ENCODE data around the gene PDE6B. TPM values are rescaled to one million over a fixed set of nuclear protein-coding genes. Genes with fewer than 3 reads are reported as not detected.

Gene PDE6B
- total and polyA plus RNA-seq, 2 of the 13 experiments (the other 11 are each of a cell fraction or from before 2014, with no cell fraction given): 0.38 to 0.40 TPM

DNA sequence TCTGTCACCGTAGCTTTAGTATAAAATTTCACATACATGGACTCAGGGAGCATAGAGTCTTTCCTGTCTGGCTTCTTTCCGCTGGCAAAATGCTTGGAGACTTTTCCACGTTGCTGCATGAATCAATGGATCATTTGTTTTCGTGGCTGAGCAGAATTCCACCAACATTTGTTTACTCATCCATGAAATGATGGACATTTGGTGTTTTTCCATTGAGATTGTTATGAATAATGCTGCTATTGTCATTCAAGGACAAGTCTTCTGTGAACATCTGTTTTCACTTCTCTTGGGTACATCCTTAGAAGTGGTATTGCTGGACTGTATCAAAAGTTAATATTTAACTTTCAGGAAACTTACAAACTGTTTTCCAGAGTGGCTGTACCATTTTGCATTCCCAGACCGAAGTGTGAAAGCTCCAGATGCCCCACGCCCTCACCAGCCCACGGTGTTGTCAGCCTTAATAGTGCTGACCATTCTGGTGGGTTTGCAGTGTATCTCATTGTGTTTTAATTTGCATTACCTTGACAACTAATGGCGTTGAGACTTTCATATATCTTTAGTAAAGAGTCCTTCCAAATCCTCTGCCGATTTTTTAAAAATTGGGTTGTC lies 43.5 kb upstream of the PDE6B start (continued):
- no peak for TF ChIP-seq ZNF557 (CRISPR knock-in tag; IDR thresholded peaks at IDR 0.05)
- TF ChIP-seq HNF4A (CRISPR knock-in tag; IDR thresholded peaks at IDR 0.05): 0 out of 2 replicates have a peak, but pooled peaks have one; percentile 5
- TF ChIP-seq TARDBP (CRISPR knock-in tag; IDR thresholded peaks at IDR 0.05): 0 out of 2 replicates have a peak, but pooled peaks have one; percentile 12
- TF ChIP-seq SOX13 (IDR thresholded peaks at IDR 0.05): peak; percentile 71
- peak in 1 of 2 experiments; percentile 97; a peak in 2 of 4 replicates for TF ChIP-seq SOX13 (CRISPR knock-in tag; conservative IDR thresholded peaks at IDR 0.05 in 1 of 2, IDR thresholded peaks at IDR 0.05 in 1 of 2)
- TF ChIP-seq FOXA1 (IDR thresholded peaks at IDR 0.05): no peak
- TF ChIP-seq FOXA1 (CRISPR knock-in tag; IDR thresholded peaks at IDR 0.05): peak; percentile 36; the same call in 1 of the 2 replicates
- no peak for TF ChIP-seq PHF5A (CRISPR knock-in tag; IDR thresholded peaks at IDR 0.05; ENCODE audit: low read depth, unreplicated experiment)
- TF ChIP-seq ZNF614 (CRISPR knock-in tag; IDR thresholded peaks at IDR 0.05; ENCODE audit: borderline replicate concordance): peak; percentile 25; the same call in 1 of the 2 replicates
- TF ChIP-seq ZNF331 (CRISPR knock-in tag; IDR thresholded peaks at IDR 0.05): peak; percentile 47; the same call in 1 of the 2 replicates
- TF ChIP-seq SOX6 (IDR thresholded peaks at IDR 0.05): no peak
- TF ChIP-seq SOX6 (CRISPR knock-in tag; IDR thresholded peaks at IDR 0.05): peak; percentile 96
- TF ChIP-seq TCF7 (IDR thresholded peaks at IDR 0.05; ENCODE audit: low read depth): peak; percentile 37; the same call in 1 of the 2 replicates
- TF ChIP-seq RARA (CRISPR knock-in tag; IDR thresholded peaks at IDR 0.05): 0 out of 2 replicates have a peak, but pooled peaks have one; percentile 10
- TF ChIP-seq ZNF136 (CRISPR knock-in tag; IDR thresholded peaks at IDR 0.05; ENCODE audit: low read depth): no peak
- TF ChIP-seq GATAD2A (CRISPR knock-in tag; IDR thresholded peaks at IDR 0.05): peak; percentile 78
- TF ChIP-seq THAP11 (CRISPR knock-in tag; IDR thresholded peaks at IDR 0.05): peak; percentile 40
- peak; percentile 73 for TF ChIP-seq SAP130 (CRISPR knock-in tag; IDR thresholded peaks at IDR 0.05; ENCODE audit: low read depth)
- peak; percentile 48; the same call in 1 of the 2 replicates for TF ChIP-seq POLR2G (IDR thresholded peaks at IDR 0.05; ENCODE audit: low read depth, low read length)
- TF ChIP-seq, protein P1, sequence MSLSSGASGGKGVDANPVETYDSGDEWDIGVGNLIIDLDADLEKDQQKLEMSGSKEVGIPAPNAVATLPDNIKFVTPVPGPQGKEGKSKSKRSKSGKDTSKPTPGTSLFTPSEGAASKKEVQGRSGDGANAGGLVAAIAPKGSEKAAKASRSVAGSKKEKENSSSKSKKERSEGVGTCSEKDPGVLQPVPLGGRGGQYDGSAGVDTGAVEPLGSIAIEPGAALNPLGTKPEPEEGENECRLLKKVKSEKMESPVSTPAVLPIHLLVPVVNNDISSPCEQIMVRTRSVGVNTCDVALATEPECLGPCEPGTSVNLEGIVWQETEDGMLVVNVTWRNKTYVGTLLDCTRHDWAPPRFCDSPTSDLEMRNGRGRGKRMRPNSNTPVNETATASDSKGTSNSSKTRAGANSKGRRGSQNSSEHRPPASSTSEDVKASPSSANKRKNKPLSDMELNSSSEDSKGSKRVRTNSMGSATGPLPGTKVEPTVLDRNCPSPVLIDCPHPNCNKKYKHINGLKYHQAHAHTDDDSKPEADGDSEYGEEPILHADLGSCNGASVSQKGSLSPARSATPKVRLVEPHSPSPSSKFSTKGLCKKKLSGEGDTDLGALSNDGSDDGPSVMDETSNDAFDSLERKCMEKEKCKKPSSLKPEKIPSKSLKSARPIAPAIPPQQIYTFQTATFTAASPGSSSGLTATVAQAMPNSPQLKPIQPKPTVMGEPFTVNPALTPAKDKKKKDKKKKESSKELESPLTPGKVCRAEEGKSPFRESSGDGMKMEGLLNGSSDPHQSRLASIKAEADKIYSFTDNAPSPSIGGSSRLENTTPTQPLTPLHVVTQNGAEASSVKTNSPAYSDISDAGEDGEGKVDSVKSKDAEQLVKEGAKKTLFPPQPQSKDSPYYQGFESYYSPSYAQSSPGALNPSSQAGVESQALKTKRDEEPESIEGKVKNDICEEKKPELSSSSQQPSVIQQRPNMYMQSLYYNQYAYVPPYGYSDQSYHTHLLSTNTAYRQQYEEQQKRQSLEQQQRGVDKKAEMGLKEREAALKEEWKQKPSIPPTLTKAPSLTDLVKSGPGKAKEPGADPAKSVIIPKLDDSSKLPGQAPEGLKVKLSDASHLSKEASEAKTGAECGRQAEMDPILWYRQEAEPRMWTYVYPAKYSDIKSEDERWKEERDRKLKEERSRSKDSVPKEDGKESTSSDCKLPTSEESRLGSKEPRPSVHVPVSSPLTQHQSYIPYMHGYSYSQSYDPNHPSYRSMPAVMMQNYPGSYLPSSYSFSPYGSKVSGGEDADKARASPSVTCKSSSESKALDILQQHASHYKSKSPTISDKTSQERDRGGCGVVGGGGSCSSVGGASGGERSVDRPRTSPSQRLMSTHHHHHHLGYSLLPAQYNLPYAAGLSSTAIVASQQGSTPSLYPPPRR (CRISPR knock-in tag; IDR thresholded peaks at IDR 0.05; ENCODE audit: borderline replicate concordance): peak; percentile 39; the same call in 1 of the 2 replicates
- TF ChIP-seq ZNF709 (CRISPR knock-in tag; IDR thresholded peaks at IDR 0.05): peak; percentile 59; the same call in 1 of the 2 replicates
- TF ChIP-seq ZSCAN9 (CRISPR knock-in tag; IDR thresholded peaks at IDR 0.05; ENCODE audit: borderline replicate concordance): peak; percentile 66; the same call in 1 of the 2 replicates
- TF ChIP-seq, protein P2, sequence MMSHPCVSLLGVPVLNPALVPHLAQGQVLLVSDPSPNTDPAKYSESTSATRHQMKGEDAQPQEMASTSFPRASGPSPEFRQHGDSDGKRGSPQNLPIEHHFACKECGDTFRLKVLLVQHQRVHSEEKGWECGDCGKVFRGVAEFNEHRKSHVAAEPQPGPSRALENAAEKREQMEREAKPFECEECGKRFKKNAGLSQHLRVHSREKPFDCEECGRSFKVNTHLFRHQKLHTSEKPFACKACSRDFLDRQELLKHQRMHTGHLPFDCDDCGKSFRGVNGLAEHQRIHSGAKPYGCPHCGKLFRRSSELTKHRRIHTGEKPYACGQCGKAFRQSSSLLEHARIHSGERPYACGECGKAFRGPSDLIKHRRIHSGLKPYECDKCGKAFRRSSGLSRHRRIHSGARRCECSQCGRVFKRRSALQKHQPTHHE (CRISPR knock-in tag; IDR thresholded peaks at IDR 0.05; ENCODE audit: borderline replicate concordance): no peak
- TF ChIP-seq ZMYM4 (CRISPR knock-in tag; IDR thresholded peaks at IDR 0.05): peak; percentile 44
- TF ChIP-seq ATF1 (CRISPR knock-in tag; IDR thresholded peaks at IDR 0.05): 0 out of 2 replicates have a peak, but pooled peaks have one; percentile 44
